Measurements from ENCODE around the gene SUGP2. TPM values are rescaled to one million over a fixed set of nuclear protein-coding genes. Genes with fewer than 3 reads are reported as not detected.

The SUGP2 gene
- total and polyA plus RNA-seq, 9 of the 15 experiments (the other 6 are each of a cell fraction or from before 2014, with no cell fraction given) = 13.1 to 101 (median 63.1) TPM

- TF ChIP-seq, protein P1, sequence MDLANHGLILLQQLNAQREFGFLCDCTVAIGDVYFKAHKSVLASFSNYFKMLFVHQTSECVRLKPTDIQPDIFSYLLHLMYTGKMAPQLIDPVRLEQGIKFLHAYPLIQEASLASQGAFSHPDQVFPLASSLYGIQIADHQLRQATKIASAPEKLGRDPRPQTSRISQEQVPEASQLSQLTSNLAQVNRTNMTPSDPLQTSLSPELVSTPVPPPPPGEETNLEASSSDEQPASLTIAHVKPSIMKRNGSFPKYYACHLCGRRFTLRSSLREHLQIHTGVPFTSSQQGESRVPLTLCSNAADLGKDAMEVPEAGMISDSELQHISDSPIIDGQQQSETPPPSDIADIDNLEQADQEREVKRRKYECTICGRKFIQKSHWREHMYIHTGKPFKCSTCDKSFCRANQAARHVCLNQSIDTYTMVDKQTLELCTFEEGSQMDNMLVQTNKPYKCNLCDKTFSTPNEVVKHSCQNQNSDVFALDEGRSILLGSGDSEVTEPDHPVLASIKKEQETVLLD (IDR thresholded peaks at IDR 0.05) = no peak; the same call in 1 of the 2 replicates
- no peak for TF ChIP-seq ZFPM2 (CRISPR knock-in tag; IDR thresholded peaks at IDR 0.05)
- TF ChIP-seq CBX1 (IDR thresholded peaks at IDR 0.05; ENCODE audit: low read depth) = no peak; the same call in 1 of the 2 replicates
- TF ChIP-seq ARNT (IDR thresholded peaks at IDR 0.05) = 0 out of 4 replicates have a peak, but pooled peaks have one; percentile 50 to 70
- peak; percentile 79; the same call in 1 of the 2 replicates for TF ChIP-seq BHLHE40 (IDR thresholded peaks at IDR 0.05; ENCODE audit: low read length)
- TF ChIP-seq SP1 (CRISPR knock-in tag; IDR thresholded peaks at IDR 0.05) = 0 out of 2 replicates have a peak, but pooled peaks have one; percentile 16
- TF ChIP-seq SIRT6 (IDR thresholded peaks at IDR 0.05; ENCODE audit: low read depth, low read length) = no peak
- peak; percentile 86 for TF ChIP-seq JUN (IDR thresholded peaks at IDR 0.05; ENCODE audit: borderline replicate concordance, low read depth, low read length)
- TF ChIP-seq JUN (CRISPR knock-in tag; IDR thresholded peaks at IDR 0.05; ENCODE audit: borderline replicate concordance) = no peak
- peak; percentile 46 for TF ChIP-seq MEIS2 (IDR thresholded peaks at IDR 0.05; ENCODE audit: partially characterized antibody)
- TF ChIP-seq BRD9 (IDR thresholded peaks at IDR 0.05; ENCODE audit: low read depth, partially characterized antibody) = peak; percentile 100
- TF ChIP-seq, protein P2, sequence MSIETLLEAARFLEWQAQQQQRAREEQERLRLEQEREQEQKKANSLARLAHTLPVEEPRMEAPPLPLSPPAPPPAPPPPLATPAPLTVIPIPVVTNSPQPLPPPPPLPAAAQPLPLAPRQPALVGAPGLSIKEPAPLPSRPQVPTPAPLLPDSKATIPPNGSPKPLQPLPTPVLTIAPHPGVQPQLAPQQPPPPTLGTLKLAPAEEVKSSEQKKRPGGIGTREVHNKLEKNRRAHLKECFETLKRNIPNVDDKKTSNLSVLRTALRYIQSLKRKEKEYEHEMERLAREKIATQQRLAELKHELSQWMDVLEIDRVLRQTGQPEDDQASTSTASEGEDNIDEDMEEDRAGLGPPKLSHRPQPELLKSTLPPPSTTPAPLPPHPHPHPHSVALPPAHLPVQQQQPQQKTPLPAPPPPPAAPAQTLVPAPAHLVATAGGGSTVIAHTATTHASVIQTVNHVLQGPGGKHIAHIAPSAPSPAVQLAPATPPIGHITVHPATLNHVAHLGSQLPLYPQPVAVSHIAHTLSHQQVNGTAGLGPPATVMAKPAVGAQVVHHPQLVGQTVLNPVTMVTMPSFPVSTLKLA (conservative IDR thresholded peaks at IDR 0.05) = peak; percentile 20 to 53; a peak in 2 of 4 replicates
- TF ChIP-seq PRMT5 (CRISPR knock-in tag; IDR thresholded peaks at IDR 0.05) = no peak
- TF ChIP-seq ZNF695 (CRISPR knock-in tag; IDR thresholded peaks at IDR 0.05) = no peak
- TF ChIP-seq ZNF12 (CRISPR knock-in tag; IDR thresholded peaks at IDR 0.05) = 0 out of 2 replicates have a peak, but pooled peaks have one; percentile 28
- TF ChIP-seq FIP1L1 (IDR thresholded peaks at IDR 0.05; ENCODE audit: low read depth, low read length, poor library complexity, severe bottlenecking) = no peak
- 0 out of 2 replicates have a peak, but pooled peaks have one; percentile 68 for TF ChIP-seq ZZZ3 (IDR thresholded peaks at IDR 0.05)
- peak in 2 of 3 experiments; percentile 45 to 78 for TF ChIP-seq YY1 (IDR thresholded peaks at IDR 0.05; ENCODE audit: borderline replicate concordance in 1 of 3, control insufficient read depth in 1 of 3, extremely low read depth in 1 of 3, insufficient read depth in 3 of 3, insufficient read length in 1 of 3, insufficient replicate concordance in 2 of 3, low read depth in 1 of 3, low read length in 2 of 3)
- no peak for TF ChIP-seq ATF4 (CRISPR knock-in tag; IDR thresholded peaks at IDR 0.05)
- TF ChIP-seq ZNF77 (CRISPR knock-in tag; IDR thresholded peaks at IDR 0.05) = no peak
- no peak for TF ChIP-seq ZC3H4 (CRISPR knock-in tag; IDR thresholded peaks at IDR 0.05; ENCODE audit: borderline replicate concordance)
- TF ChIP-seq SREBF2 (CRISPR knock-in tag; IDR thresholded peaks at IDR 0.05) = no peak
- no peak for TF ChIP-seq CHD2 (IDR thresholded peaks at IDR 0.05; ENCODE audit: low read depth, low read length)
- peak; percentile 84 for TF ChIP-seq CTBP1 (IDR thresholded peaks at IDR 0.05; ENCODE audit: borderline replicate concordance)
- peak; percentile 45; the same call in 1 of the 2 replicates for TF ChIP-seq POLR2AphosphoS5 (IDR thresholded peaks at IDR 0.05; ENCODE audit: control insufficient read depth, insufficient read depth, low read depth, low read length)
- TF ChIP-seq CBFA2T2 (conservative IDR thresholded peaks at IDR 0.05) = peak; percentile 68
Measured at GRCh38 chr19:19062454-19063182, 29.3 kb upstream of the SUGP2 start (continued).

Data from K562 (cell line).